Activated naive CD4-positive, alpha-beta T cell treated with anti-CD3 and anti-CD28 coated beads, Interleukin-2, amount 50 U/mL, for 16 hours (primary cell): ENCODE data around the gene LDLRAP1.

ENCODE experiments used
- DNase-seq: peaks from one replicate; pipeline ENCODE4 v3.0.0-alpha.2; 2020

The LDLRAP1 gene

DNA sequence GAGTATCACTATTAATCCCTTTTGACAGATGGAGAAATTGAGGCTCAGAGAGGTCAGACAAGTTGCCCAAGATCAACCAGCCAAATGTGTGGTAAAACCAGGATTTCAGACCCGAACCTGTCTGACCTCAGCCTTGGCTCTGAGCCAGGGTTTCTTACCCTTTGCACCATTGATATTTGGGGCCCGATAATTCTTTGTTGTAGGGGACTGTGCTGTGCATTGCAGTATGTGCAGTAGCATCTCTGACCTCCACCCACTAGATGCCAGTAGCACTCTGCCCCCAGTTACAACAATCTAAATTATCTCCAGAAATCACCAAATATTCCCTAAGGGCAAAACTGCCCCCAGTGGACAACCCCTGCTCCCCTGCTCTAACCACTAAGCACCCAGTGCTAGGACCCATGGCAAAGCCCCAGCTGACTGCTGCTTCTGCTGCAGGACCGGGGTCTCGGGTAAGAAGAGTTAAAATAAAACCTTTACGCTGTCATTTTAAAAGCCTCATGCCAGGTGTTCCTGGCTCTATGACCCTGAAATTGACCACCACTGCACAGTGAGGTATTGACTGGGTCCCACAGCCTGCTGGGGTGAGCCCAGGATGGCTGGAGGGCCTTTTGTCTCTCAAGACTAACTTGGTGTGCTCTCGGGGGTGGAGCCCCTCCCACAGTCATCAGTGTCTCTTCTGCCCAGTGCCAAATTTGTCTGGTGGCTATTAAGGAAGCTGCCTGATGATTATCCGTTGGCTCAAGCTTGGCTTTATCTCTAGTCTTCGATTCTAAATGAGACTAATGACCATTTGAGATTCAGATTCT lies 67.6 kb downstream of the LDLRAP1 start:
- DNase-seq: no peak

DNA sequence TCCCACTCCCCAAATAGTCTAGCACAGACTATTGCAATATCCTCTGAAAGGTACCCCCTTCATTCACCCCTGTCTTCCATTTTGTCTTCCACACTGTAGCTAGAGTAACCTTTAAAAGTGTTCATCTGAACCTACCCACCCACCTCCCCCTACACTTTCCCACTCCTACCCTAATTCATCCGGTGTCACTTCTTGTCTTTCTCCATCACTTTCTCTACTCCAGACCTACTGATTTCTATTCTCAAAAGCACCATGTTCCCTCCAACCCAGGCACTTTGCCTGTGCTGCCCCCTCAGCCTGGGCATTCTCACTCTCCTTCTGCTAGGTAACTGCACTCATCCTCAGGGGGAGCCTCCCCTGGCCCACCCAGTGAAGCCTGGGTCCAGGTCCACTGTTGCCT lies 68.4 kb downstream of the LDLRAP1 start:
- DNase-seq: no peak

DNA sequence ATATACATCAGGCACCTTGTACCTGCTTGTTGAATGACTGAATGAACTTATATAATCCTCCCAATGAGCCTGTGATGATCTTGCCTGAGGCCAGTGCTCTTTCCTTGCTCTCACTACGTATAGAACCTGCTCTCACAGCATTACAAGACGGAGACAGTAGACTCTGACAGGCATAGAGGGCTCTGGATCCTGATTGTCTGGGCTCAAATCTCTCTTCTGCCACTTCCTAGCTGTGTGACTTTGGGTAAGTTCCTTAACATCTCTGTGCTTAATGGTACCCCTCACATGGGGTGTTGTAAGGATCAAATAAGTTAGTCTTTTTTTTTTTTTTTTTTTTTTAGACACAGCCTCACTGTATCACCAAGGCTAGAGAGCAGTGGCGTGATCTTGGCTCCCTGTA lies 69.0 kb downstream of the LDLRAP1 start:
- DNase-seq: no peak

GRCh38 chr1:25613091-25613490 lies 69.7 kb downstream of the LDLRAP1 start:
- DNase-seq: no peak

GRCh38 chr1:25614501-25615171 lies 71.2 kb downstream of the LDLRAP1 start:
- no peak for DNase-seq

GRCh38 chr1:25615172-25615541 lies 71.8 kb downstream of the LDLRAP1 start:
- no peak for DNase-seq

DNA sequence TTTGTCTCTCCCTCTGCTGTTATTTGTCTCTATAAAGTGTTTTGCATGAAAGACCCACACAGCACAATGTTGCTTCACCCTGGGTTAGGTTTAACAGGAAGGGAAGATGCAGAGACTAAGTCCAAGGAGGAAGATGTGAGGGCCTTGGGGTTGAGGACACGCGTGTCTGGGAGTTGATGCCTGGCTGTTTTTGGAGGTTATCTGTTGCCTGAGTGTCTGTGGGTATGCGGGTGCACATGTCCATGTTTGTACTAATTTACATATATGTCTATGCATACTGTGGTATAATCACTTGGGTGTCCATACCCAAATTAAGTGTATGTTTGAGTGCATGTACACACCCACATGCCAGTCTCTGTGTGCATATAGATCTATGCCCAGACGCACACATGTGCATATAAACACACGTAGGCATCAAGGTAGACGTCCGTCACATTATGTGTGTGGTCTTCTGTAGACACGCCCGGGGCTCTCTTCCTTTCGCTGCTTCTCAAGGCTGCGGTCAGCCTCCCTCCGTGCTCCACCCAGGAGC lies 72.2 kb downstream of the LDLRAP1 start:
- no peak for DNase-seq

DNA sequence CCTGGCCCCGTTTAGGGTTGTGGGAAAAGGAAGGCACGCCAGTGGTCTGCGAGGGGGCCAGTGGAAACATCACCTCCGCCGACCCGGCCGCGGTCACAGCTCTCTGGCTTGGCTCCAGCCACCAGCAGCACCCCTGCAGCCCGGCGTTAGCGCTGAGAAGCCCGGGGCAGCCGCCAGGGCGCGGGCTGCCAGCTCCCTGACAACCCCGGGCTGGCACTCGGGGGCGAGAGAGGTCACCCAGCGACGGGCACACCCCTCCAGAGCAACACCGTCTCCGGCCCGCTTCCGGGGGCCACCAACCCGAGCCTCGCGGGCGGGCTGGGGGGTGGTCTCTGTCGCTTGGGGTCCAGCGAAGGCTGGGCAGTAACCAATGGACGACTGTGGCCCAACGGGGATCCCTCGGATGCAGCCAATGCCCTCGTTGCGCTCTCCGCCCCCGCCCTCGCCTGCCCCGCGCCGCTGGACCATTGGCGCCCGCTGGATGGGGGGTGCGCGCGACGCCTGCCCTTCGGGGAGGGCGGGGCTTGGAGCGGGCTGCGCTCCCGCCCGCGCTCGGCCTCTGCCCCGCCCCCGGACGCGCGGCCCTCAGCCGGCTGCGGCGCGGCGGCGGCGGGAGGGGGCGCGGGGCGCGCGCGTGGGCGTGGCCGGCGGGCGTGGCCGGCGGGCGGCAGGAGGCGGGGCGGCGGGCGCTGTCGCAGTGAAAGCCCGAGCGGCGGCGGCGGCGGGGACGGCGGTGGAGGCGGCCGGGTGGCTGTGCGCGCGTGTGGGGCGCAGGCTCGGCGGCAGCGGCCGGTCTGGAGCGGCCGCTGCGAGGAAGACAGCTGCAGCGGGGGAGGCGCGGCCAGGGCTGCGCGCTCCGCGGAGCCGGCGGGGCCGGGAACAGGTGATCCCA lies 72.9 kb downstream of the LDLRAP1 start, which contains the start of gene MAN1C1:
Gene MAN1C1 (plus strand): TSS at position 697 of the 892 bp plus-strand sequence. CDS start 1,007 bp downstream, outside the sequence.
- peak; percentile 77 for DNase-seq

DNA sequence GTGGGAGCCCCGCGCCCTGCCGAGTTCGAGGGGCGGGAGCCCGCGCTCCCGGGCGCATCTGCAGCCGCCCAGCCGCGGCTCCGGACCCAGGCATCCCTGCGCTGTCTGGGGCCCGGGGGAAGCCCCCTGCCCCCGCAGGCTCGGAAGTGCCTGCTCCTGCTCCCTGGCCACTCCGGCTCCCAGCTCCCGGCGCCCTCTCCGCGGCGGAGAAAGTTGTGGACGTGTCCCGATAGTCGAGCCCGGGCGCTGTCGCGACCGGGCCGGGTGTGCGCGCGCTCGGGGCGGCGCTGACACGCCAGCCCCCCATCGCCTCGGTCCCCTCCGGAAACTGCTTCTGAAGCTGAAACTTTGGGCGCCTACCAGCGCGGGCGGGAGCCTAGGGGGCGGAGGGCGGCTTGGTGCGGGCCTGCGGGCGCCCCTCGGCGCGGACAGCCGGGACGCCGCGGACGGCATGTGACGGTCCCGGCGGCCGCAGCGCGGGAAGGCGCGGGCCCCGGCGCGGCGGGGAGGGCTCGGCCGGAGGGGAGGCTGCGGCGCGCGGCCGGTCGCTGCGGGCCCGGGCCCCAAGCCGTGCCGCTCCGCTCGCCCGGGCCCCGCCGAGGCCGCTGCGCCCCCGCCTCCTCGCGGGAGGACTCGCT lies 73.7 kb downstream of the LDLRAP1 start:
- DNase-seq: peak; percentile 43

GRCh38 chr1:25617625-25618432 lies 74.4 kb downstream of the LDLRAP1 start:
- peak; percentile 25 for DNase-seq

DNA sequence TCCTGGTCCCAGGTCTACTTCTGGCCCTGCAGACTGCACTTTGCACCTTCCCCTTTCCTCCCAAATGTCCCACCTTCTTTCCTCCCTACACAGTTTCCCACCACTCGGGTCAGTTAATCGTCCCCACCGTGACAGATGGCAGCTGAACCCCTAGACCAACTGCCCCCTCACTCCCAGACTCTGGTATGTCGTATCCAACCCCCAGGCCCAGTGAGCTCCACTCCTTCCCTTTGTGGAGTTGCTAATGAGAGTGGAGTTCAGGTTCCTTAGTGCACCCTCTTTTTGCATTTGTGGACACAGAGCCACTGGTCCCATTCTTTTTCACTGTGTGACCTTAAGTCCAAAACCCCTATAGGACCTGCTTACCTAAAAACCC lies 75.0 kb downstream of the LDLRAP1 start:
- no peak for DNase-seq
